Measurements from ENCODE around the gene SRGAP2C.
"Not testable (repeated sequence)": the region's sequence is repeated elsewhere in the genome, so short reads cannot be mapped to it uniquely, and the experiment has no call there.

DNA sequence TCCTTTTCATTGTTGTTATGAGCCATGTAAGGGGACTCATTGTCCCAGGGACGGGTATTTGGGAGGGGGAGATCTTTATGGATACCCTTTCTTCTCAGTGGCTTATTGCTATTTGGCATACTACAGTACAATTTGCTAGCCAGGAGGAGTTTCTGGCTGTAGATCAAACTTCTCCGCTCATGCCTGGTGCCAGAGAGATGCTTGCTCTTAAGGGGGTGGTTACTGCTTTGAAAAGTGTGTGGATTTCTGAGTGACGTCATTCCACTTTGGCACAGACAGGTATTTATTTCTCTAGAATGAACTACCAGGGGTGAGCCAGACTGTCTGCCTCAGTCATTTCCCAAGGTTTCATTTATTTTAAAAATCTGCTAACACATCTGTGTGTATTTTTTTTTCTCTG lies 131.3 kb downstream of the SRGAP2C start:
- not testable (repeated sequence) for TF ChIP-seq EZH2 (IDR thresholded peaks at IDR 0.05); POLR2AphosphoS5 (IDR thresholded peaks at IDR 0.05; ENCODE audit: borderline replicate concordance, low read depth, low read length); FOXP2 (optimal IDR thresholded peaks at IDR 0.05; ENCODE audit: control extremely low read depth, extremely low read length, insufficient read depth)
